ENCODE measurements around the gene SLC30A2. TPM values are rescaled to one million over a fixed set of nuclear protein-coding genes. Genes with fewer than 3 reads are reported as not detected.

SLC30A2 gene
- total and polyA plus RNA-seq, 2 experiments from 2014 or later = 1.8 to 4.8 TPM

- Histone ChIP-seq H3K9me3 (ENCODE audit: low read depth) (no peaks in the 10 kb centered on the region), H3K4me3 (no peak overlapping the region), H3K36me3 (replicated peaks; ENCODE audit: insufficient read depth, low read depth) (no peaks in the 10 kb centered on the region), H3K4me1 (ENCODE audit: insufficient read depth) (no peaks in the 10 kb centered on the region), H3K27me3 (no peaks in the 10 kb centered on the region), H4K20me1 (ENCODE audit: insufficient read depth, poor library complexity, severe bottlenecking) (no peaks in the 10 kb centered on the region), H2AFZ (no peak overlapping the region), H3K27ac (no peak overlapping the region), H3K9me2 (replicated peaks; ENCODE audit: insufficient read depth) (no peaks in the 10 kb centered on the region), H3K4me2 (no peak overlapping the region), H3K79me2 (no peaks in the 10 kb centered on the region)
- 72% methylated on average over 6 of the region's 6 CpGs for WGBS (ENCODE audit: low lambda C conversion rate, missing lambda C conversion rate)
- DNase-seq (ENCODE audit: low spot score) = no peak
- TF ChIP-seq CTCF (IDR thresholded peaks at IDR 0.05; ENCODE audit: poor library complexity) (no peak), EZH2 (IDR thresholded peaks at IDR 0.05; ENCODE audit: borderline replicate concordance) (no peak), EZH2phosphoT487 (IDR thresholded peaks at IDR 0.05; ENCODE audit: low read depth, severe bottlenecking, unreplicated experiment) (no peak)
Observed at GRCh38 chr1:26020330-26020768, 25.6 kb downstream of the SLC30A2 start.

GRCh38 chr1:26019641-26020315 is 26.1 kb downstream of the SLC30A2 start:
- no peak overlapping the region for H3K4me2 ChIP-seq
- no peak overlapping the region for H2AFZ ChIP-seq
- 72% methylated on average over 8 of the region's 8 CpGs for WGBS (ENCODE audit: low lambda C conversion rate, missing lambda C conversion rate)
- H4K20me1 ChIP-seq (ENCODE audit: insufficient read depth, poor library complexity, severe bottlenecking) = no peaks in the 10 kb centered on the region
- H3K4me3 ChIP-seq = no peak overlapping the region
- H3K4me1 ChIP-seq (ENCODE audit: insufficient read depth) = no peaks in the 10 kb centered on the region
- DNase-seq (ENCODE audit: low spot score) = no peak
- H3K36me3 ChIP-seq (replicated peaks; ENCODE audit: insufficient read depth, low read depth) = no peaks in the 10 kb centered on the region
- TF ChIP-seq EZH2phosphoT487 (IDR thresholded peaks at IDR 0.05; ENCODE audit: low read depth, severe bottlenecking, unreplicated experiment) = no peak
- H3K79me2 ChIP-seq = no peaks in the 10 kb centered on the region
- H3K27me3 ChIP-seq = no peaks in the 10 kb centered on the region
- H3K9me2 ChIP-seq (replicated peaks; ENCODE audit: insufficient read depth) = no peaks in the 10 kb centered on the region
- no peak overlapping the region for H3K27ac ChIP-seq
- H3K9me3 ChIP-seq (ENCODE audit: low read depth) = no peaks in the 10 kb centered on the region

- Histone ChIP-seq H2AFZ (no peak overlapping the region), H3K9me2 (replicated peaks; ENCODE audit: insufficient read depth) (no peaks in the 10 kb centered on the region), H3K79me2 (no peaks in the 10 kb centered on the region), H3K36me3 (replicated peaks; ENCODE audit: insufficient read depth, low read depth) (no peaks in the 10 kb centered on the region), H3K4me3 (no peak overlapping the region), H3K27ac (no peak overlapping the region), H3K9me3 (ENCODE audit: low read depth) (no peaks in the 10 kb centered on the region), H4K20me1 (ENCODE audit: insufficient read depth, poor library complexity, severe bottlenecking) (no peaks in the 10 kb centered on the region), H3K27me3 (no peaks in the 10 kb centered on the region), H3K4me2 (no peak overlapping the region), H3K4me1 (ENCODE audit: insufficient read depth) (no peaks in the 10 kb centered on the region)
- no peak for DNase-seq (ENCODE audit: low spot score)
- WGBS (ENCODE audit: low lambda C conversion rate, missing lambda C conversion rate) = 62% methylated on average over 6 of the region's 6 CpGs
- TF ChIP-seq CTCF (IDR thresholded peaks at IDR 0.05; ENCODE audit: poor library complexity) (no peak), EZH2 (IDR thresholded peaks at IDR 0.05; ENCODE audit: borderline replicate concordance) (no peak), EZH2phosphoT487 (IDR thresholded peaks at IDR 0.05; ENCODE audit: low read depth, severe bottlenecking, unreplicated experiment) (no peak)
Observed at GRCh38 chr1:26017606-26018005, 28.3 kb downstream of the SLC30A2 start.

GRCh38 chr1:26016953-26017545 is 28.9 kb downstream of the SLC30A2 start:
- Histone ChIP-seq H4K20me1 (ENCODE audit: insufficient read depth, poor library complexity, severe bottlenecking) (no peaks in the 10 kb centered on the region), H3K27me3 (no peaks in the 10 kb centered on the region), H2AFZ (no peak overlapping the region), H3K36me3 (replicated peaks; ENCODE audit: insufficient read depth, low read depth) (no peaks in the 10 kb centered on the region), H3K9me2 (replicated peaks; ENCODE audit: insufficient read depth) (no peaks in the 10 kb centered on the region), H3K27ac (no peak overlapping the region), H3K4me1 (ENCODE audit: insufficient read depth) (no peaks in the 10 kb centered on the region), H3K4me2 (no peak overlapping the region), H3K79me2 (no peaks in the 10 kb centered on the region), H3K4me3 (no peak overlapping the region), H3K9me3 (ENCODE audit: low read depth) (no peaks in the 10 kb centered on the region)
- WGBS (ENCODE audit: low lambda C conversion rate, missing lambda C conversion rate) = 81% methylated on average over 6 of the region's 6 CpGs
- no peak for TF ChIP-seq EZH2 (IDR thresholded peaks at IDR 0.05; ENCODE audit: borderline replicate concordance)
- TF ChIP-seq CTCF (IDR thresholded peaks at IDR 0.05; ENCODE audit: poor library complexity) = no peak
- no peak for TF ChIP-seq EZH2phosphoT487 (IDR thresholded peaks at IDR 0.05; ENCODE audit: low read depth, severe bottlenecking, unreplicated experiment)
- DNase-seq (ENCODE audit: low spot score) = no peak
